T-helper 1 cell treated with Interleukin-12 subunit alpha and Interleukin-12 subunit beta and Interleukin-4 antibody, amounts not matched to agents 30 ng/mL and 1 ng/mL, for 36 hours (primary cell): Measurements from ENCODE around the gene RNF167. TPM values are rescaled to one million over a fixed set of nuclear protein-coding genes. Genes with fewer than 3 reads are reported as not detected.

ENCODE experiments used
- intact Hi-C: fragments of 100-400 bp; cut with micrococcal nuclease; formaldehyde crosslinking; loops from one replicate; pipeline ENCODE4 v1.15.1; 2024
- total RNA-seq: library from RNA; stranded (reverse); gene quantifications from 2 replicates; pipeline ENCODE4 v1.2.3, GENCODE V29; 2022

RNF167 gene
- total RNA-seq, 1 donor from 2014 or later: 267 TPM

DNA sequence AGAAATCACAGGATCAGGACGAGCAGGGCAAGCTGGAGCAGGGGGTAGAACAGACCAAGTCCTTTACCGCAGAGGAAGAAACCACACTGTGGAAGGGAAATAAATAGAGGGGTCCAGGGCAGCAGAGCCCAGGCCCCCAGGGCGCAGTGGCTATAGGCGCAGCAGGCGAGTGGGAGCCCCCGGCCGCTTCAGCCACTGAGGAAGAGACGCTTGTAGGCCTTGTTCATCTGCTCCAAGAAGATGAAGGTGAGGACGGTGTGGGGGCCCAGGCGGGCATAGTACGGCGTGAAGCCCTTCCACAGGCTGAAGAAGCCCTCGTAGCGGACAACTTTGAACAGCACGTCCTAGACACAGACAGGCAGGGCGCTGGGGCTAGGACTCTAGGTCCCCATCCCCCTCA, 2.5 kb upstream of the RNF167 start:
- intact Hi-C loops: no loop called here

DNA sequence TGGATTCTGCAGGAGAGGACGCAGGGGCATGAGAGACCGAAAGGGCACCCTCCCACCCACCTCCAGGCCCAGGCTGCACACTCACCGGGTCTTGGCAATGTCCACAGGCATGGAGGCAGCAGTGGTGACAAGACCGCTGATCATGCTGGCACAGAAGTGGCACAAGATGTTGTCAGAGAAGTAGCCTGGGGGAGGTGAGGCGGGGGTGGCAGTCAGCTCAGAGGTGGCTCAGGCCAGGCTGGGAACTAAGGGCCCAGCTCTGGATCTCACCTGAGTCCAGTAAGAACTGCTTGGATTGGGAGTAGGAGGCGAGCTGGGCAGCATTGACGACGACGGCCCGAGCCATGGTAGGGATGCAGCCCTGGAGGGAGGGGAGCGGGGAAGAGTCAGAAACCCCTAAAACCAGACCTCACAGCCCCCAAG, 2.0 kb upstream of the RNF167 start:
- intact Hi-C loops: no loop called here

DNA sequence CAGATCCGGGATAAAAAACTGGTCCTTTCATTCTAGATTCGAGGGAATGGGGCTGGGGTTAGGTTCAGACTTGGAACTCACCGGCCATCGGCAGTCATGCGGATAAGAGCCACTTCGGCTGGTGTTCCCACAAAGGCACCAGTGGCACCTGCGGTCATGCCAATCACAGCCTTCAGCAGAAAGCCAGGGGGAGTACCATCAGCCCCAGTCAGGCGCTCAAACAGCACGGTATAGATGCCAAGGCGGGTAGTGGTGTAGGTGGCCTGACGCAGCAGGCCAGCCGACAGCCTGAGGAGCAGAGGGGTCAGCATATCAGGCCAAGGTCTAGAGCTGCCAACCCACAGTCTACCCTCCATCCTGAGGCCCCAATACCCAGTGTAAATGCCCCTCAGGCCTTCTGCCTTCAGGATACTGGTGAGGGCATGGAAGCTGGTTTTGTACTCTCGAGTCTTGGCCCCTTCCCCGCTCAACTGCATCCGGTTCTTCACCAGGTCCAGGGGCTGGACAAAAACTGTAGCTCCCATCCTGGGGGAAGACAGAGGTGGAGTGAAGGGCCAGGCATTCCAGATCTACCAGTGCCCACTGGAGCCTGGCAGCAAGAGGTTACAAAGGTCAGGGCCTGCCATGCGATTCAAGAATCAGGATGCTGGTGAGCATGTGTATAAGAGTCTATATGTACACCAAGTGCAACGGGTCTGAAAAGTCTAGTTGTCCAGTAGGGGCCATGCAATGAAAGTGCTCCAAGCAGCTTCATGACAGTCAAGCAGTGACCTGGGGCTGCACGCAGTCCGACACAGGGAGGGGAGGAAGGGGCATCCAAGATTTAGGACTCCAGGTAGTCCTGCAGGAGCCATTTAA, 1.2 kb upstream of the RNF167 start:
- intact Hi-C loops: no loop called here

DNA sequence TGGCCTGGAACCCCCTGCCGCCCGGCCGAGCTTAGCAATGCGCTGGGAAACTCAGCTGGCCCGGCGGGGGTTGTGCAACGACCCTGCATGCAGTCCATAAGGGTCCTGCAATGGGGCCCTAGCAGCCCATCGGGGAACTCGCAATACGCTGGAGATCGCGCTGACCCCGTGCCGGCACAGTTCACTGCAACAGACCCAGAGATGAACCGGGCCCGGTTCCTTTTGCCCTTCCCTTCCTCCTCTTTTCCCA, 597 bp upstream of the RNF167 start:
- intact Hi-C loops: no loop called here

DNA sequence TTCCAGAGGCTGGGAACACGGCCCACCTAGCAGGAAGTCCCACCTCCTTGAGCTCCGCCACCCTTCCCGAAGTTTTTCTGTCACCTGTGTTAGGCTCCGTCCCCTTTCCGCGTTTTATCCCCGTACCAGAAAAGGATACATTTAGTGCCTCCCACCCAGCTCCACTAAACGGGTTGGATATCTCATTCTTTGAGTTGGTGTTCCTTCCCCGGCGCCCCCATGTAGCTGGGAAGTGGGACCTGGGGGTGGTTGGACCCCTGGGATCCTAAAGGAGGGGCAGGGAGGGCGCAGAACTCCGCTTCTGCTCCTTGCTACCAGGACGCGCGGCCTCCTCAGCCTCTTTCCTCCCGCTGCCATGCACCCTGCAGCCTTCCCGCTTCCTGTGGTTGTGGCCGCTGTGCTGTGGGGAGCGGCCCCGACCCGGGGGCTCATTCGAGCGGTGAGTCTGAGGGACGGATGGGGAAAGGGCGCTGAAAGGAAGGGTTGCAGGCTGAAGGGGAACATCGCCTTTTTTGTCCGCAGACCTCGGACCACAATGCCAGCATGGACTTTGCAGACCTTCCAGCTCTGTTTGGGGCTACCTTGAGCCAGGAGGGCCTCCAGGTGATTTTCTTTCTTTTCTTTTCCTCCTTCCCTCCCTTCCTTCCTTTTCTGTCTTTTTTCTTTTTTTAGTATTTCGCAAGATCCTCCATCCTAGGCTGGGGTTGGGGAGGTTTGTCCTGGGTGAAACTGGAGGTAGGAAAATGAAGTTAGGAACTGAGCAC, 669 bp downstream of the RNF167 start:
- intact Hi-C loops: loop anchor here (1.0 to 5.0 kb wide), 12 partner anchors 8 to 678 kb away; partner anchors contain the start of genes ANKFY1, ARRB2, CAMTA2 and DERL2

DNA sequence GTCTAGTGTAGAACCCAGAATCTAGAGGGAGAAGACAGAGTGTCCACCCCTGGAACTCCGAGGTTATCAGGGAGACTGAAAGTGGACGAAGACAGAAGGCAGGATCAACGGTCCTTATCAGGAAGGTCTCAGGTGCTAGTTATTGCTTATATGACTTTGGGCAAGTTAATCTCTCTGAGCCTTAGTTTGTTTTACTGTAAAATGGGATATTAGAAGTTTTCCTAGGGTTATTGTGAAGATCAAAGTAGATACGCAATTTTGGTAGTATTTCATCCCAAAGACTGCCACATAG, 1.2 kb downstream of the RNF167 start:
- intact Hi-C loops: loop anchor here (5.0 kb wide), 2 partner anchors 209 to 679 kb away; partner anchors contain the start of genes ANKFY1 and MED11

DNA sequence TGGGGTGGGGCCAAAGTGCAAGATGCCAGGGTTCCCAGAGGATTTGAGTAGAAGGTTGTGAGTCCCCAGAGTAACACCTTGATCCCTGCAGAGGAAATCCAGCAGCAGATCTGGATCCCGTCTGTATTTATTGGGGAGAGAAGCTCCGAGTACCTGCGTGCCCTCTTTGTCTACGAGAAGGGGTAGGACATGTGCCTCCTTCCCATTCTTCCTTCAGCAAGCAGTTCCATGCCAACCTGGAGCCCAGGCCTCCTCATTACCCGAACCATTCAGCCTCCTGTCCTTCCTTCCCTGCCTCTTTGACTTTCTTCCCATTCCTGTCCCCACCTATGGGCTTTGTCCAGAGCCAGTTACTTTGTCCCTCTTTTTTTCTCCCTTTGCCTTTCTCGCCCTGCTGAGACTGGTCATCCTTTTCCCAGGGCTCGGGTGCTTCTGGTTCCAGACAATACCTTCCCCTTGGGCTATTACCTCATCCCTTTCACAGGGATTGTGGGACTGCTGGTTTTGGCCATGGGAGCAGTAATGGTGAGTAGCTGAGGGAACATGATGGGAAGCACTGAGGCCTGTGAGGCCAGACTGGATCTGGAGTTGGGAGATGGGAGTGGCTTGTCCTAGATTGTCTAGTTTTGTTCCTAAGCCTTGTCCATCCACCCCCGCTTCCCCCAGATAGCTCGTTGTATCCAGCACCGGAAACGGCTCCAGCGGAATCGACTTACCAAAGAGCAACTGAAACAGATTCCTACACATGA, 2.9 kb downstream of the RNF167 start:
- intact Hi-C loops: loop anchor here (5.0 kb wide), 2 partner anchors 211 to 681 kb away; partner anchors contain the start of genes ANKFY1 and MED11

DNA sequence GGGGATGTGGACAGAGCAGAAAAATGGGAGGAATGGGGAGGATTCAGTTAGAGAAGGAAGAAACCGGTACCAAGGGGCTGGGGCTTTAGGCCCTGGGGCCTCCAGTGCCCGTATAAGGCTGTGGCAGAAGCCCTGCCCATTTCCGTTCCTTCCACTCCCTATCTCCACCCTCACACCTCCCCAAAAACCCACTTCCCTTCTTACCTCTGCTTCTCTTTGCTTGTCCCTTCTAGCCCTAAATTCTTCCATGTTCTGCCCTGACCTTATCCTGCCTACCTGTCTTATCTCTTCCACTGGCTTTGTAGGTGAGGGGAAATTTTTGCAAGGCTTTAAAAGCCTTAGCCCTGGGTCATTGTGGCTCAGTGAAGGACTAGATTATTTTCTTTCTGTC, 4.1 kb downstream of the RNF167 start:
- intact Hi-C loops: loop anchor here (2.0 to 5.0 kb wide), 4 partner anchors 35 to 767 kb away; partner anchors contain the start of genes ANKFY1 and MED11

DNA sequence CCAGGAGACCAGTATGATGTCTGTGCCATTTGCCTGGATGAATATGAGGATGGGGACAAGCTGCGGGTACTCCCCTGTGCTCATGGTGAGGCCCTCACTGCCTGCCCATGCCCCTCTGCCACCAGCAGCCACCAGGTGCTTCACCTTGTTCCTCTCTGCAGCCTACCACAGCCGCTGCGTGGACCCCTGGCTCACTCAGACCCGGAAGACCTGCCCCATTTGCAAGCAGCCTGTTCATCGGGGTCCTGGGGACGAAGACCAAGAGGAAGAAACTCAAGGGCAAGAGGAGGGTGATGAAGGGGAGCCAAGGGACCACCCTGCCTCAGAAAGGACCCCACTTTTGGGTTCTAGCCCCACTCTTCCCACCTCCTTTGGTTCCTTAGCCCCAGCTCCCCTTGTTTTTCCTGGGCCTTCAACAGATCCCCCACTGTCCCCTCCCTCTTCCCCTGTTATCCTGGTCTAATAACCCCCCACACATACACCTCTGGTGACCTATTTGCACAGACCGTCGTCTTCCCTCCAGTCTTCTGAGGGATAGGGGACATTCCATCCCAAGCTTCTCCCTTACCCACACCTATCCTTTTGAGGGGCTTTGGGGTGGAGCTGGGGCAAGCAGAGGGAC, 4.6 kb downstream of the RNF167 start:
- intact Hi-C loops: loop anchor here (2.0 to 5.0 kb wide), 4 partner anchors 36 to 768 kb away; partner anchors contain the start of genes ANKFY1 and MED11

DNA sequence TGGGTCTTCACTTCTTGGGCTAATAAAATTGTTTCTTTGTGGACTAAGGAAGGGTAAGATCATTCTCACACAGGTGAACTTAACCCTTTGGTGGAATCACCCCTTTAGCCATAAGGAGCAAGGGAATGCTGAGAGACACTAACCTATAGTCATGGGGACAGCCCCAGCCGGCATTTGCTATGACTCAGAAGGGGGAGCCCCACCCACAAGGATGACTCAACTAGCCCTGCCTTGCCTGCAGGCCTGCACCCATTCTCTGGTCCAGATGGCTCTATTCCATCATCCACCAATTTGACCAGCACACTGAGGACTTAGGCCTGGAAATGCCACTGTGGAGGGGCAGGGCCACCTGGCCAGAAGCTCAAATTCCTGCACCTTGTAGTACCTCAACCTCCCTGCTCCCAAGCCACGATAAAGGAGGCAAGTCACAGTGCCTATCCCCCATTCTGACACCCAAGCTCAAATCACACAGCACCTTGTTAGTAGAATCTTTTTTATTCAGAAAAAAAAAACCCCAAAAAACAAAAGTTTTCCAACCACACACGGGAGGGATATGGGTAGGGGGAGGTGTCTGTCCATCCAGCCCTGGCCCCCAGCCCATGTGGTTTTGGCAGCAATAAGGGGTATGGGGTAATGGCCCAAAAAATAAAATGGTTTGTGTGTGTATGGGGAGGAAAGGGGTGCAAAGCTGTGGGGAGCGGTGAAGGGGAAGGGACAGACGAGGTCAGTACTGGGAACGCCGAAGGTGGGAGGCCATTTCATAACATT, 5.3 kb downstream of the RNF167 start:
- intact Hi-C loops: loop anchor here (2.0 kb wide), 2 partner anchors 37 to 769 kb away; no protein-coding TSS in a partner anchor

DNA sequence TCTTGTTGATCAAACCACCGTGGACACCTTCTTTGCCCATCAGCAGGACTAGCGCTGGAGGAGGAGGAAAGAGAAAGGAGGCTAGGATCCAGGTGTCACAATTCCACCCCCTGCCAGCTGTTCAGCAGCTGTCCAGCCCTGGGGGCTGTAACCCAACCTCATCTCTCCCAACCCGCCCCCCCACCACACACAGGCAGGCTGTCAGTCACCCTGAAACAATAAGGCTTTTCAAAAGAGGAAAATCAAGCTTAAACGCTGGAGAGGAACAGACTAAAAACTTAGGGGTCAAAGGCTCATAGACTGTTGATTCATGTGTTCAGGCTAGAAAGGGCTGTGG, 5.8 kb downstream of the RNF167 start:
- intact Hi-C loops: loop anchor here (2.0 kb wide), 2 partner anchors 37 to 769 kb away; no protein-coding TSS in a partner anchor

DNA sequence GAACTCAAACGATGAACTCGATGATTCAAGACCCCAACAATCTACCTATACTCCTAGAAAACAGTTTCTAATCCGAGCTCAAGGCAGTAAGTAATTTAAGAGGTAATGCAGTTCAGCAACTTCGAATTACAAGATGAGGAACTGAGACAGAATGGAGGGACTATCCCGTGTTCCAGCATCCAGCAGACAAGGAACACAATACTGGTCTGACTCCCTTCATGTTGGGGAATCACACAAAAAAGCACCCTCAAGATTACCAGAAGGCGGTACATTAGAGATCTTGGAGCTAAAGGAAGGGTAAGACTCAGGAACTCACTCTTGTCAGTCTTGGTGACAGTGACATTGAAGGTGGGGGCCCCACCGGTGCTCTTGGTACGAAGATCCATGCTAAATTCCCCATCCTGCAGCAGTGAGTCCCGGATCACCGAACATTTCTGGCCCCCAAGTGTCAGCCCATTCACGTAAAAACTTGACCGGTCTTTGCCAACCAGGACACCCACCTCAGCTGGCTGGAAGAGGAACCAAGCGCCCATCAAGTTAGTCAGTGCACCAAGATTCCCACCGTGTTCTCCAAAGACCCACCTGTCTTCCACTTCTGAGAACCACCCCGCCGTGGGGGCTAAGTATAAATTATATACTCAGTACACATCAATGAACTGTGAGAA, 6.4 kb downstream of the RNF167 start:
- intact Hi-C loops: no loop called here

DNA sequence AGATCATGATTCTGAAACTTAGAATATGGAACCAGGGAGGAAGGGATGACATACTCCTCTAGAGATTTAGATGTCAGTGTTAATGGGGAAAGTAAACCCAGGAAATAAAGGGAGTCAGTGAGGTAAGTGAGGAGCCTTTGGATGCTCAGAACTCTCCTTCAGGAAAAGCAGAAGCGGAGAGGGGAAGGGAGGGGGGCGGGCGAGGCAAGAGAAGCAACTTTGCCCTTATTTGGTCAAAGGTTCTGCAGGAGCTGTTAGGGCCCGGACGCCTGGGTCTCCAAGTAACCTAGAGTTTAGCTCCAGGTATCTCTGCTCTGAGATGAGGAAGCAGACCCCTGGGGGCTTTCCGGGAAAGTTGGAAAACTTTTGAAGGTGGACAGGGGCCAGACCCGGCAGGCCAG, 6.9 kb downstream of the RNF167 start:
- intact Hi-C loops: loop anchor here (1.0 kb wide), 2 partner anchors 84 to 237 kb away; partner anchors contain the start of gene ARRB2

DNA sequence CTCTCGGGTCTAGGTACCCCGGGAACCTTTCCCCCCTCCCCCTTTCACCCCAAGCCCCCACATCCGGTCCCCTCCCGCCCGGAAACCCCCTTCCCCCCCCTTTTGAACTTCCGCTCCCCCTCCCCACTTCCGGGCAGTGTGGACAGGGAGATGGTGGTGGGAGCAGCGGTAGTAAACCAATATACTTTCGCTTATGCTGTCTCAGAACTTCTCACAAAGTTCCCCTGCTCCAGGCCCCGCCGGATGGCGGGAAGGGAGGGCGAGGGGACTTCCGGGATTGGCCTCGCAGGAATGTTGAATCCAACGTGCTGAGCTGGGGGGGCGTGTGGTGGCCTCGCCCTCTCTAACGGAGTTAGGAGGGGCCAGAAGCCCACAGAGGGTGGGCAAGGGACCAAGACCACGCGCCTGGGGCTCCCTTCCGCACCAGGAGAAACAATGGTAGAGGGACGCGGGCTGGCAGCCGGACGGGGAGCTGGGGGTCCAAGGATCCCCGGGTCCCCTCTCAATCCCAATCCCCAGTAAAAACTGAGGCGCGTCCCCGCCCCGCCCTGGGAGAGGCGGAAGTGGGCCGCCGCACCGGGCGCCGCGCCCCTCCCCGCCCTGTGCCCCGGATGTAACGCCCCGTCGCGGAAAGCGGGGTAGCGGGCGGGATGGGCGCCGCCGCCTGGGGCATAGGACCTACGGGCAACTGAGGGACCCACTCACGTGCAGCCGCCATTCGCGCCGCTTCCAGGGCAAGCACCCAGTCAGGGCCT, 7.5 kb downstream of the RNF167 start:
- intact Hi-C loops: loop anchor here (1.0 to 2.0 kb wide), 7 partner anchors 7 to 804 kb away; partner anchors contain the start of genes ARRB2, CAMTA2, CYB5D2 and DERL2

DNA sequence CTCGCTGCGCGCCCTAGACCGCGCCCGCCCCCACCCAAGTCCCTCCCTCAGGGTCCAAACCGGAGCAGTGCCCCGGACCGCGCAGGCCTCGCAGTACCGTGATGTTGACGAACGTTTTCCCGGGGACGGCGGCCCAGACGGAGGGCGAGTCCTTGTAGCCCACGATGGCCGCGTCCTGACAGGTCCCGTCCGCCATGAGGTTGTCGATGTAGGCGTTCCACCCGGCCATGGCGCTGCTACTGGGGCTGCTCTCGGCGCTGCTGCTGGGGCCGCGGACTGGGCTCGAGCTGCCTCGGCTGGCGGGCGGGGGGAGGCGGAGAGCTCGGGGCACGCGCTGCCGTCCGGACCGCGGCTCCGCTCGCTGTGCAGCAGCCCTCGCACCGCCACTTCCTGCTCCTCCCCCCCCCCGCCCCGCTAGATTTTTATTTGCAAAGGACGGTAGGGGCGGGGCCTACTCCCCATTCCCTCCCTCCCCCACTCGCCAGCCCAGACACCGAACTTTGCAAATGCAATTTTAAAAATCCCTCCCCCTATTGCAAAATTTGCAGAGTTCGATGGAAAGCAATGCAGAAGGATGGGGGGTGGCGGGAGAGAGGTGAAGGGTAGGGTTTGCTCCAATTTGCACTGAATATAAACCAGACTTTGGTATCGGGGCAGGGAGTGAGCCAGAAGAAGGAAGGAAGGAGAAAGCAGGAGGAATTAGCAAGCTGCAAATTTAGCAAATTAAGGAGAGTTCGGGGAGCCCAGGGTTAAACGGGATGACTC, 8.3 kb downstream of the RNF167 start, which contains the start of gene PFN1:
PFN1 (minus strand) TSS at position 365 of the 765 bp plus-strand sequence; CDS start at position 229, 136 bp downstream.
- intact Hi-C loops: loop anchor here (1.0 to 2.0 kb wide), 5 partner anchors 8 to 805 kb away; partner anchors contain the start of genes CAMTA2, CYB5D2, DERL2 and INCA1

DNA sequence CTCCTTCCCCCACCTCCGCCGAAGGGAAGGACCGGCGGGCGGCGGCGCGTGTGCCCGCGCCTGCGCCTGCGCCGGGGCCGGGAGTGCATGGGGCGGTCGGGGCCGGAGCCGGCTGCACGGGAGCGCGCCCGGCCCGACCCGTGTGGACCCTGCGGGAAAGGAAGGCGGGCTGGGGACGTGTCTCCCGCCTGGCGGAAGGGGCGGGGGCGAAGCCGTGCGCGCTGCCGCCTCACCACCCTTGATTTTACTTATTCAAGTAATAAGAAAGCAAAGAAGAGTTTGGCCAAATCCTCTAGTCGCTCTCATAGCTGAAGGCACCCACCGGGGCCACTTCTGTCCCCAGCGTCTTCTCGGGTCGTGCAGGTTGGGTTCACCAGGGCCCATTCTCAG, 8.9 kb downstream of the RNF167 start:
- intact Hi-C loops: loop anchor here (1.0 to 2.0 kb wide), 6 partner anchors 9 to 806 kb away; partner anchors contain the start of genes CAMTA2, CYB5D2, DERL2 and INCA1

DNA sequence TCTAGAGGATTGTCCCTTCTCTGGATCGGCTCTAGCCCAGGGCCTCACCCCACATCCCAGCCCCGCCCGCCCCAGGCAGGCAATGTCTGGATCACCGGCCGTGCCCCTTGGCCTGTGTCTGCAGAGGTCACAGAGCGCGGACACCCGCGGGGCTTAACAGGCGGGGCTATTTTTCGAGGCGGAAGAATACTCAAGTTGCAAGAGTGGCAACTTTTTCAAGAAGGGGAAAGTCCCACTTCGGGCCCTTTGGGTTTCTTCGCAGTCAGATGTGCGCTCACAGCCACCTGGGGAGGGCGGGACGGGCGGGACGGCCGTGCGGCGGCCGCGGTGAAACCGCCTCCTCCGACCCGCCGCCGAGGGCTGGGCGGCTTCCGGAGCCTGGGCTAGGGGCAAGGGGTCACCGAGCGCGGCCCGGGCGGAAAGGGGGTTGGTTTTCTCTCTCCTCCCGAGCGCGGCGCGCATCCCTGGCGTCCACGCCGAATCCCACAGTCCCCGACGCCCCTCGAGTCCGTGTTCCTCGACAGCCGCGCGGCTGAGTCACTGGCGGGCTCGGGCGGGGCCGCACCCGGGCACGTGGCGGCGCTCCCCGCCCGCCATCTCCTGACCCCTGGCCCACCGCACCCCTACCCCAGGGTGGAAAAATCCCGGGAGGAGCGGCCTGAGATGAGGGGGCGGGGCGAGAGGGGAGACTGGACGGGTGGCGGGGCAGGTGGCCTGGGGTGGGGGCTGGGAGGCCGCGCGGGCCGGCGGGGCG, 9.4 kb downstream of the RNF167 start:
- intact Hi-C loops: loop anchor here (1.0 to 2.0 kb wide), 2 partner anchors 18 to 537 kb away; partner anchors contain the start of genes DERL2, MIS12 and SPAG7
